Activated CD8-positive, alpha-beta memory T cell treated with anti-CD3 and anti-CD28 coated beads, Interleukin-2, amount 50 U/mL, for 1 hour (primary cell): Measurements from ENCODE around the gene SCN5A.

ENCODE experiments used
- DNase-seq: peaks from one replicate; pipeline ENCODE4 v3.0.0-alpha.2; 2020; ENCODE audit errors: extremely low read depth

Gene SCN5A

DNA sequence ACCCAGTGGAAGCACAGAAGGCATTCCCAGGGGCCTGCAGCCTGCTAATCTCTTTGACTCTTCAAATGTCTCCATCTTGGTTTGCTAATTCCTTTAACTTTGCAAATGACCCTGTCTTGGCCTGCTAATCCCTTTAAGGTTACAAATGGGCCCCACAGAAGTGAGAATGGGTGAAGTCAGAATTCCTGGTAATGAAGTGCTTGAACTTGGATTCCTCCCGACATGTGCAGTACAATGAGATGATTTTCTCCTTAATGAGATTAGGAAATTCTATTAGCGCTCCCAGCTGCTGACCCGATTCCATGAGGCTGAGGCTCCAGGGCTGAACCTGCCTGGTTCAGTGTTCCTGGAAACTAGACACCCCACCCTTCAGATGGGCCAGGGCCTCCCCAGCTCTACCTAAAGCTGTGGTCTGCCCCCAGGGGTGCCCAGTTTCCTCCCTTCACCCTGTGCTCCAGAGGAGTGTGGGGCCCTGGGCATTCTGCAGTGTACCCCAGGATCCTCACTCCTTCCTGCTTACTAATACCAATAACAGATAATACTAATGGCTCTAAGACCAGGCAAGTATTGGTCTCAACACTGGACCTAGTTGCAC is 47.4 kb downstream of the SCN5A start:
- no peak for DNase-seq

DNA sequence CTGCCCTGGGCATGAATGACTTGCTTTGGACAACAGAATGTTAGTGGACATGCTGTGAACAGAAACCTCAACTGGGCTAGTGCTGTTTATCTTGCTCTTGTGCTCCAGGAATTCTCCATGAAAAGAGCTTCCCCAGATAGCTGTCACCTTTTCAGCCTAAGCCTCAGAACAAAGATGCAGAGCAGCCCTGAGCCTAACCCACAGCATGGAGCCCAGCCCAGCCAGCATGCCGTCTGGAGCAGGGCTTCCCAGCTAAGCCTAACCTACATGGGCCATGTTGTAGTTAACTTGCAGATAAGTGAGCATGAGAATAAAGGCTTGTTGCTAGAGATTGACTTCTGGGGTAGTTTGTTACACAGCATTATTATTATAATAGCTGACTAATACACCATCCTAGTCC is 48.9 kb downstream of the SCN5A start:
- no peak for DNase-seq

DNA sequence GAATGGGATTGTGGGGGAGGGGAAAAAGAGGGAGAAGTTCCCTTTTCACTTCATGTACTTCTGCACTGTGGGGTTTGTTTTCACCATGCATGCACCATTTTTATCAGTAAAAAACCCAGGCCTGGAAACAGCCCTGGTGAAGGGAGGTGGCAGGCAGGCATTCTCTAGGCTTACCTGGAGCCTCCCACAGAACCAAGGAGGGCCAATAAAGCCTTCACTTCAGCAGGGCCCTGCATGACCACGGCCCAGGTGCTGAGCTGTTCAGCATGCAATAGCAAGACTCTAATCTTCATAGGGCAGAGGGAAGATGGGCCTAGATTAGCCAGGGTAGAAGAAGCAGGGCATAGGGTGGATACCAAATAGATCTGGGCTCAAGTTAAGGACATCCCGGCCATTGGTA is 49.6 kb downstream of the SCN5A start:
- no peak for DNase-seq

DNA sequence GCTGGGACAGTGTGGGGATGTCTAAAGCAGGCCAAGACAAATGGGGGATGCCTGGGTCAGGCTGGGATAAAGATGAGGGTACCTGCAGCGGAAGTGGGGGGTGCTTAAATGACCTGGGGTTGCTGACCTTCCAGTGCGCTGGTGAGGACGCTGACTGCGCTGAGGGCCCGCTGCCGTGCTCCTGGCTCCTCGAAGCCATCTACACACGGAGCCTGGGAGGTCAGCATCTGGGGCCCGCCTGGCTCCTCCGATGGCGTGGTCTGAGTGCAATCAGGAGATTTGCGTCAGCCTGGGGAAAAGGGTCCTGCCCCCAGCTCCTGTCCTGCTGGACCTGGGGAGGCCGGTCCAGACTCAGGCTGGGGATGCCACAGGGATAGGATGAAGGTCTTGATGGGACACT is 50.7 kb downstream of the SCN5A start:
- DNase-seq = no peak

DNA sequence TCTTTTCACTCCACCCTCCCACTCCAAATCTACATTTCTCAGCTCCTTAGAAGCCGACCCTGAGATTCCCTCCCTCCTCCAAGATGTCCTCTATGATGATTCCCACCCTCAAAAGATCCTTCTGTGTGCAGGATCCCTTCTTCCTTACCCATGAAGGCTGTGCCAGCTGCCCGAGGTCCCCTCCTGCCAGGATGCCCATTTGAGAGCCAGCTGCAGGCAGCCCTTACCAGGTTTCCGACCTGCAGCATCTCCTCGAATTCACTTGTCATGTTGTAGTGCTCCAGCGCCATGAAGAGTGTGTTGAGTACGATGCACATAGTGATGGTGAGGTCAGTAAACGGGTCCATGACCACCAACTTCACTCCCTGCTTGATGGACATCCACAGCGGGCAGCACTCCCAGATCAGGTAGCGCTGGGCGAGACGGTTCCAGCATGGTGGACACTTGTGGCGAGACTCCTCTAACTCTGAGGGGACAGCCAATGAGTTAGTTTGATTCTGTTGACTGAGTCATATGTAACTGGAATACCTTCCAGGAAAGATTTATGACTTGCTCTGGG is 51.9 kb downstream of the SCN5A start:
- DNase-seq = no peak

DNA sequence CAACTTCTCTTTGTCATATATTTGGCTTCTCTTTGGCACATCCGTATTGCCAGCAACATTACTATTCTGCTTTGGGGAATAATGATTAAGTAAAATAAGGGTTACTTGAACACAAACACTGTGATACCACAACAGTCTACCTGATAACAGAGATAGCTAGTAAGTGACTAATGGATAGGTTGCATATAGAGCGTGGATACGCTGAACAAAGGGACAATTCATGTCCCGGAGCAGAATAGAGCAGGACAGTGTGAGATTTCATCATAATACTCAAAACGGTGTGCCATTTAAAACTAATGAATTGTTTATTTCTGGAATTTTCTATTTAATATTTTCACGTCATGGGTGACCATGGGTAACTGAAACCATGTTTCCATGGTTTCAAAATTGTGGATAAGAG is 54.1 kb downstream of the SCN5A start:
- DNase-seq = no peak

DNA sequence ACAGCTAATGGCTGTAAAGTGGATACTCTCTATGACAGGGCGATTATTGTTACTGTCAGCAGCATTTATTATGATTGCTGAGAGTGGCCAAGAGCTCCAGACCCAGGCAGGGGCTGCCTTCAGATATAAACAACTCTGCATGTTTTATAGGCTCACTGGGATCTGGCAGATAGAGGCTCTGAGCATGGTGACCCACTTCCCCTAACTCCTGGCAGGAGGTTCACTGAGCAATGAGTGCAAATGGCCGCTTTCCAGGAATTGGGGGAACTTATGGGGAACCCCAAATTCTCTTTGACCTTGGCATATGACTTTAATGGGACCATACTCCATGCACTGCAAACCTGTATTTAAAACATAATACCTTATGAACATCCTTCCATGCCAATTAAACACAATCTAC is 59.0 kb downstream of the SCN5A start:
- no peak for DNase-seq

DNA sequence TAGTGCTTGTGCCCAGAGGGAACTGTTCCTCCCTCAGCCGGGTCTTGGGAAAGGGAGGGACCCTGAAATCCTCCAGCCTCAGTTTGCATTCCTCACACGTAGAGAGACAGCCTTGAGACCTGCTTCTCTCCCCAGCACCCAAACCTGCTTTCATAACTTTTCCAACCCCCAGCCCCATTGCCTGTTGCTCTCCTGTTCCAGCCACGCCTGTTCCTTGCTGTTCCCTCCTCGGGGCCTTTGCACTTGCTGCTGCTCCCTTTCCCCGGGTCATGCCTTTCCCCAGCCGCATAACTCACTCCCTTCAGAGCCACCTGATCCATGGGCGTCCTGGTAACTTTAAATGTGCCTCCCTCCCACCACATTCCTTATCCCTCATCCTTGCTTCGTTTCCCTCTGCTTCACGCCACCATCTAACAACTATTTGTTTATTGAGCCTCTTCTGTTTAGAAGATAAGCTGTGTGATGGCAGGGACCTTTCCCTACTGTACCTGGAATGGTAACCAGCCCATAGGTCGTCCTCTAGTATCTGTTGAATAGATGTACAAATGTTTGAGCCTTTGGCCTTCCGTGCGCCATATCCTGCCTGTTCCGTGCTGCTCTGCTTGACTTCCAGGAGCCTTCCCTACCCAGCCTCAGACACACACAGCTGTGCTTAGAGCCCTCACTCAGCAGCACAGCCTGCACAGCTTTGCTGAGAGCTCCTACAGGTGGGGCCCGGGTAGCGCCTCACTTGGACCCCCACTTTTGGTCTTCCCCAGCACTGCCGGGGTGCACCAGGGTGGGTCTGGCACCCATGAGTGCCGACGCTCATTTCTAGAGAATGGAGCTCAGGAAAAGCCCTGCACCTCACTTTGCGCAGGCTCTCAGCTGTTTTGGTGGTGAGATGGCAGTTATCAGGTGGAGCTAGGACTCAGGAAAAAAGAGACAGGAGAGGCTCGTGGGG is 60.2 kb downstream of the SCN5A start:
- DNase-seq = no peak

DNA sequence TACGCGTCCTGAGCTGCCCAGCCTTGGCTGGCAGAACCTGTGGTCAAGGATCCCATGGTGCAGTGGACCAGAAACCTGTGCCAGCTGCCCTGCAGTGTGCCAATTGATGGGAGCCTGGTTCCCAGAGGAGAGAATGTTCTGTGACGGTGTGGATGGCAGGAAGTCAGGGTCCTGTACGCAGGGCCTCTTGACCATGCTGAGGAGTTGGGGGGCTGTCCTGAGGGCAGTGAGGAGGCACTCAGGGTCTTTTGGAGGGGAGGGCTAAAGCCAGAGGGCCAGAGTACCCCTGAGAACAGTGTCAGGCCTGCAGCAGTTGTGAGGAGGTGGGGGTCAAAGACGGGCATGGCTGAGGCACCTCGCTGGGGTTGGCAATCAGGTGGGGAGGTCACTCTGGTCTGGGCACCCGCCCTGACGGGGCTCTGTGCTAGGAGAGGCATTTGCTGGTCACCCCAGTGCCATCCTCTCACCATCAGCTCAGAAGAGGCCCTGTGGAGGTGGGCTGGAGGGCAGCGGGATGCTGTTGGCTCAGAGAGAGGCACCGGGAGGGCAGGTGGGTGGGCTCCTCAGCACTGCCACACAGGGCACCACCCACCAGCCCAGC is 61.0 kb downstream of the SCN5A start:
- DNase-seq = no peak

DNA sequence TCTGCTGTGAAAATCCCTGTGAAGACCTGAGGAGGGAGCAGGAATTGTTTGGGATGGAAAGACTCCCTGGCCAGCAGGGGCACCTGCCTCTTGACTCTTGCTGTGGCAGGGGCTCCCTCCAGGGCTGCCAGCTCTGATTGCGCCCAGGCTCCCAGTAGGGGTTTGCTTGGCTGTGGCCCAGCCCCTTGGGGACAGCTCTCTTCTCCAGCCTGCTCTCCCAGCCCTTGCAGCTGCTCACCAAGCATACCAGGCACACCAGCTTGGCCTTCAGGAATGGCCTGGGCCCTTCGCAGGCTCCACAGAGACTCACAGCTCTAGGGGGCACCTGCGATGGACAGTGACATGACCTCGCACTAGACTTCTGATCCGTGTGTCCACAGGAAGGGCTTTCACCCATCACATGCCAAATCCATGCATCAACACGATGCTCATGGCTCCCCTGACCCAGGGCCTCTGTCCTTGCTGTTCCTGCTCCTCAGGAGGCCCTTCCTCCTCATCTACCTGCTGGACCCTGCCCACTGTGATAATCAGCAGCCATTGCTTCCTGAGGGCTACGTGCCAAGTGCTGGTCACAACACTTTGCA is 61.8 kb downstream of the SCN5A start:
- DNase-seq = no peak

DNA sequence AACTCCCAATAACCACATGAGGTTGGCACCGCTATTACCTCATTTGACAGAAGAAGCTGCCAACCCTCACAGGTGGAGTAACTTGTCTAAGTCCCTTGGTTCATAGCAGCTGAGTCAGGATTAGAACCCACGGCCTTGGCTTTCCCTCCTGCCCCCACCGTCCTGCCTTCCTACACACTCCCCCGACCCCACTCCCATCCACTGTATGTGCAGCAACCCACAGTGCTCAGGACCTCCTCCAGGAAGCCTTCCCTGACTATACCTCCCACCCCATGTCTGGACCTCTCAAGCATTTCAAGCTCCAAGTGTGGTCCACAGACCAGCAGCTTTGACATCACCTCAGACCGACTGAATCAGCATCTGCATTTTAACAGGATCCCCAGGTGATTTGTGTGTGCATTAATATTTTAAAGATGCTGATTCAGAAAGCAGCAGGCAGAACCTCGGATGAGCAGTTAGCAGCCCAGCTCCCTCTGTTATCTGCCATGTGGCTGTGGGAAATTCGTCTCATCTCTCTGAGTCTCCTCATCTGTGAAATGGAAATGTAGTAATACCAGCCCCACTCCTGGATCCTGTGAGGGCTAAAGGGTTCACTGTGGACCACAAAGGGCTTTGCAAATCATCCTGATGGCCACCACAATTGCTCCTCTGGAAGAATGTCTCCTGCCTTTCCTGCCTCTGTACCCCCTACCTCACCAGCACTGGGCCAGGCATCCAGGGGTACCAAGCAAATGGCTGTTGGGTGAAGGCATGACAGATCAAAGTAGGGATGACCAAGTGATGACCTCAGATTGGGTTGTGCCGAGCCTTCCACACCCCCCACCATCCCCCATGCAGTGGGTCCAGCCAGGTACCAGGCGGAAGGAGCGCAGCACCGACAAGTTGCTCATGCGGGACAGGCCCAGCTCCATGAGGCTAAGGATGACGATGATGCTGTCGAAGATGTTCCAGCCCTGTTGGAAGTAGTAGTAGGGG is 62.7 kb downstream of the SCN5A start:
- no peak for DNase-seq

DNA sequence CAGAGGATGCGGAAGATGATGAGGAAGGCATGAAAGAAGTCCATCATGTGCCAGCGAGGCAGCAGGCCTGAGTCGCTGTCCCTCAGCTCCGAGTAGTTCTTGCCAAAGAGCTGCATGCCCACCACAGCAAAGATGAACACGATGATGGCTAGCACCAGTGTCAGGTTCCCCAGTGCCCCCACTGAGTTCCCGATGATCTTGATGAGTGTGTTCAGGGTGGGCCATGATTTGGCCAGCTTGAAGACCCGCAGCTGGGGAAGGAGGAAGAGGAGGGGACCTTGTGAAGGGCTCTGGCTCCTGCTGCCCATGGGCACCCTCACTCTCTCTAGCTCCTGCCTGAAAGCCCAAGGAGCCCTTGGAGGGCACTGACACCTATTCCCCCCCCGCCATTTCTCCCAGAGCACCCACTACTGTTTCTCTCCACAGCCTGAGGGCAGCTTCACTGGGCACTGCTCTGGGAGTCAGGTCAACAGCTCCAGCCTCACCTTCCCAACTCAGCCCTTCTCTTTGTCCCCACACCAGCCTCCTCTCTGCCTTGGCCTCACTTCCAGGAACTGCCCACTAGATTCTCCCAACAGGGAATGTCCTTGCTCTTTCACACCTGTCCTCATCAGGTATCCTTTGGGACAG is 63.6 kb downstream of the SCN5A start:
- DNase-seq = no peak

DNA sequence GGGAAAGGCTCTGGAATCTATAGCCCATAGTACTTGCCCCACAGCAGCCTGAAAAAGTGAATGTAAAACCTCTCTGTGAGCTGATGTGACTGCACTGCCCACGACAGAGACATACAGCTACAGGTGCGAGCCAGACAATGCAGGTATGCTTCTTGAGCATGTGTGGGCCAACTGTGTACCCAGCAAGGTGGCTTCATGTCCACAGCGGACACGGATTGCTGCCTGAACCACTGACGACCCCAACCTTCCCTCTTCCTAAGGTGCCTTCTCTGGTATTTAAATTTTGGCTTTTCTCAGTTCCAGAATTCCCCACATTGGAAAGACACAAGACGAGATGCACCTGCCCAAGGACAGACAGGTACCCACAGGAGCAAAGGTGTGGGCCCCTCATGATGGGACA is 65.8 kb downstream of the SCN5A start:
- DNase-seq = no peak

DNA sequence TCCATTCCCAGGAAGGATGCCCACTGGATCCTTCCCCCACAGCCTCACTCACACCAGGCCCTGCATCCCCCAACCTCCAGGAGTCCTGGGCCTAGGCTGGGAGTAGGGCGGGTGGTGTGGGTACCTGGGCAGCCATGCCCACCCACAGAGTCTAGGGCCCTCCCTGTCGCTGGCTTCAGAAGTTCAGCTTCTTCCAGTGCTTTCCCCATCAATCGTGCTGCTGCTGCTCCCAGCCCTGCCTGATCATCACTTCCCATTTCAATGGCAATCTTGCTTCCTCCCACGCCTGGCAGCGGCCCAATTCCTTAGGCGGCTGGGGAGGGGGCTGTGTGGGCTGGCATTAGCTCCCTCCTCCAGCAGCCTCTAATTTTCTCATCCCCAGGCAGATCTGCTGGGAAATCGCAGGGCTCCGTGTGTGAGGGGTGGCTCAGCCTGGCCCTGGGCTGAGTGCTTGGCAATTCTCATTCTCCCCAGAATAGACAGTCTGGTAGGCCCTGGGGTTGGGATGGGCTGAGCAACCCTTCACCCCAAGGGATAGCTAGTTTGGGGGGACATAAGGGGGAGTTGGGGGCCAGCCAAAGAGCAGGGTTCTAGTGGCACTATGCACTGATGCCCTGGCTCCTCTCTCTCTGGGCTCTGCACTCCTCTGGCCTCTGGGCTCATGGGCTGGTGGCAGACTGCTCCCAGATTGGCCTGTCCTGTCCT is 66.4 kb downstream of the SCN5A start:
- no peak for DNase-seq

DNA sequence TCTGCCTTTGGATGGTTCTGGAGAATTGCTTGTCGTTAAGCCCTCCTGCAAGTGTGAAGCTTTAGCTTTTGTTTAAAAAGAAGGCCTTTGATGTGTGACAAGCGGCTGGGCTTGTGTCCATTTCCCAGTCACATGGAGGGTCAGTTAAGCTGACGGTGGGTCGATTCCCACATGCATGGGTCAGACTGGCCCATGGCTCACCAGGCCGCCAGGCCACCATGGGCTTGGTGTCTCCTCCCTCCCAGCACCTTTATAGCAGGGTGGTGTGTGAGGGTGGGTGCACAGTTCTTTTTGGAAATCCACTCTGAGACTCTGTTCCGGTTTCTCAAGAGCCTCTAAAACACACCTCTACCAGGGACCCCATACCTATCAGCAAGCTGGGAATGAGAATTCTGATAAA is 67.2 kb downstream of the SCN5A start:
- DNase-seq = no peak

DNA sequence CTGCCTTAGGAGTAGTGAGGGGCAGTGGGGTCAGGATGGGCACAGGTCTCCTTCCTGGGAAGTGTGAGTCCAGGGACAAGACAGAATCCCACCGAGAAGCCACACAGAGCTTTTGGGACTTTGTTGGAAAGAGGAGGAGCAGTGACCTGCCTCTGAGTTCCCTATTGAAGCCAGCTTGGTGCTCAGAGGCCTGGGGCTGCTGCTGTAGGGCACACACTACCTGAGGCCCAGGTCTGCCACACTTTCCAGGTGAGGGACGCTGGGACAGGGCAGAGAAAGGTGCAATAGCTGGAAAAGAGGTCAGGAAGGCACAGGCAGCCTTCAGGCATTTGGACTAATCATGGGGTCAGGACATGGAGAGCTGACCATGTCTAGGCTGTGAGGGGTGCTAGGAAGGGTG is 67.7 kb downstream of the SCN5A start:
- no peak for DNase-seq

DNA sequence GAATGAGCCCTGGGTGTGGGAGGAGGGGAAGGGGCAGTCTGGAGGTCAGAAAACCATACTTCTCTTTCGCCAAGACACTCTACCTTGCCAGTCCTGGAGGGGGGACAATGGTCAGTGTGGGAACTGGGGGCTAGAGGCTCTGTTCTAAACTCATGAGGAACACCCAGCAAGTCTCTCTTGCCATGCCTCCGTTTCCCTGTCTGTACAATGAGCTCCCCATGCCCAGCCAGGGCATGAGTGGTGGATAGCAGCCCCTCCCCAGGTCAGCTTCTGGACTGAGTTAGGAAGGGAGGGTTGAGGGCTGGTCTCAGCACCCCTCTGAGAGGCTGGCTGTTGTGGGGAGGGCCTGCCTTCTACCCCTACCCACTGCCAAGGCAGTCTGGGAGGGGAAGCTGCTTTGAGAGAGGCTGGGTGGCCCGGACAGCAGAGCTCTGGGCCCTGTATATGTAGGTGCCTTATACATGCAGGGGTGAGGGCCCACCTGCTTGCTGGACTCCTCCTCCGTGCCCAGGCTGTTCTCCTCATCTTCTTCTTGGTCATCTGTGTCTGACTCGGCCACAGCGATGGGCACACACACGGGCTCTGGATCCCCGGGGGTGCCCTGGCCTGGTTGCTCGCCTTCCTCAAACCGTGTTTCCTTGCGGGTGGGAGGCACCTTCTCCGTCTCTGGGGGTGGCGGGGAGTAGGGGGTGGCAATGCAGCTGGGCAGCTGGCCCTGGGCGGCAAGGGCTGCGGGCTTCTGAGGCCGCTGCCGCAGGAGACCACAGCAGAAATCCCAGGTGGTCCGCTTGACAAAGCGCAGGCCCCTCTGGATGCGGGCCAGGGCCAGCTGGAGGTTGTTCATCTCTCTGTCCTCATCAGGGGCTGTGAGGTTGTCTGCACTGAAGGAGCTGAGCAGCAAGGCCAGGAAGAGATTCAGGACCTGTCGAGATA is 68.8 kb downstream of the SCN5A start:
- DNase-seq = no peak

DNA sequence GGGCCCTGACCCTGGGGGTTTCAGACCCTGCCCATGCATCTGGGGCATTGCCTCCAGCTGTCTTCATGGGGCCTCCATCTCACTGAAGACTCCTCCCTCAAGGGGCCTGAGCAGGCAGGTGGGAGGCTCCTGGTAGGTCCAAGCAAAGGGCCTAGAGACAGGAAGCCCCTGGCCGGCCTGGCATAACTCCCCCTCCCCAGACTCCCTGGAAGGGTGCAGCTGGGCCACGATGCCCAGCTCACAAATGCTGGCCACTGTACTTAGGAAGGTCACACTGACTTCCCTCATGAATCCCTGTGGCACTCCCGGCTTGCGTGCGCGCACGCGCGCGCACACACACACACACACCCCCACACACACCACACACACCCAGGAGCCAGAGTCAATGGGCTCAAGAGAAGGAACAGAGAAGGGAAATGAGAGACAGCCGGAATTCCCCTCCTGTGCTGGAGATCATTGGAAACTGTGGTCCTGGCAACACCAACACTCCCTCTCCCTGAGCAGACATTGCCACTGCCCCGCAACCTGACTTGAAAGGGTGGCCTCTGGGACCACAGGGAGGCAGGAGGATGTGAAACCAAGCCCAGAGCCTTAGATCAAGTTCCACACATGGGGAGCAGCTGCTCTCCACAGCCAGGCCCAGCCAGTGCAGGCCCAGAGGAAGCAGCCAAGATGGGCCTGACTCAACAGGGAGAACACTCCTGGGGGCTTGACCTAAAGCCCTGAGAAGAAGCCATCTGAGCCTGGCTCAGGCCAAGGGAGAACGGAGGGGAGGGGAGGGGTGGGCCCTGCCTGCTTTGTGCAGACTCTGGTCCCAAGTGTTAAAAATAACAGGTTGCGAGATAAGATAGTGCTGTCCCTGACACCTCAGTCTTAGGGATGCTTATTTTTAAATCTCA is 69.7 kb downstream of the SCN5A start:
- DNase-seq = no peak
